CD4-positive, alpha-beta T cell treated with Interleukin-10 for 1 hour (primary cell): Measurements from ENCODE around the gene VEGFA.

Source experiments
- DNase-seq: peaks from one replicate; pipeline ENCODE4 v3.0.0-alpha.2; 2020

The VEGFA gene

DNA sequence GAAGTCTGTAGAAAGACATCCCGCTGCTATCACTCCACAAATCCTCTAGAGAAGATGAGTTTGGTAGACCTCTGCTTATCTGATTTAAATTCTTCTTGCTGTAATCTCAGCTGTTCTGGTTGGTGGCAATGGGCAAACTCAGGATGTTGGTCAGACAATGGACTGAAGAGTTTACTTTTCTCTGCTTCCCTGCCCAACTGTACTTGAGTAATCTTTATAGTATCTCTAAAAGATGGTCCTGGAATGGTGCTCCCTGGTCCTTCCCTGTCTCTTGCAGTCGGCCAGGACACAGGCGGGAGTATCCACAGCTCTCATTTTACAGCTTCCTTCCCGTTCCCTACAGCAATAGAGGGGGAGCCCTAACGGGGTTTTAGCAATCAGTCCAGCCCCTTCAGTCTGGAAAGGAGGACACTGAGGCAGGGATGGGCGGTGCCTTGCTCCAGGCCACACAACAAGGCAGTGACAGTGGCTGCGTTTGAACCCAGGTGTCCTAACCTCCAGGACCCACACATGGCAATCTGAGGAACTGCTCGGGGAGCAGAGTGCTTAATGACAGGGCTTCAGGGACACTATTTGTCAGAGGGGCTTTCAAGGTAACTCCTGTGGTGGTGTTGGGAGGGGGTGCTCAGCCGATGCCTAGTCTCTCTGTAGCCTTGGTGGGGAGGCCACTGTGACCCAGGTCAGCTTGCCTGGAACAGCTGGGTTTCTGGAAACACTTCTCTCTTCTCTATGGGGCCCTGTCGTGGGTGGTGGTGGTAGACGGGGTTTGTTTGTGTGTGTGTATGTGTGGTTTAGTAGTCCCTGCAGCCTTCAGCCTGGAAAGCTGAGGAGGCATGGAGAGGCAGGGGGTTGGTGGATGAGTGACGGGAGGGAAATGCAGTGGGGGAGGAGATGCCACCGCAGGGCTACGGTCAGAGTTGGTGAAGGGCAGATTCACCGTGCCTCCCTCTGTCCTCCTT lies 9.5 kb upstream of the VEGFA start:
- DNase-seq: no peak

DNA sequence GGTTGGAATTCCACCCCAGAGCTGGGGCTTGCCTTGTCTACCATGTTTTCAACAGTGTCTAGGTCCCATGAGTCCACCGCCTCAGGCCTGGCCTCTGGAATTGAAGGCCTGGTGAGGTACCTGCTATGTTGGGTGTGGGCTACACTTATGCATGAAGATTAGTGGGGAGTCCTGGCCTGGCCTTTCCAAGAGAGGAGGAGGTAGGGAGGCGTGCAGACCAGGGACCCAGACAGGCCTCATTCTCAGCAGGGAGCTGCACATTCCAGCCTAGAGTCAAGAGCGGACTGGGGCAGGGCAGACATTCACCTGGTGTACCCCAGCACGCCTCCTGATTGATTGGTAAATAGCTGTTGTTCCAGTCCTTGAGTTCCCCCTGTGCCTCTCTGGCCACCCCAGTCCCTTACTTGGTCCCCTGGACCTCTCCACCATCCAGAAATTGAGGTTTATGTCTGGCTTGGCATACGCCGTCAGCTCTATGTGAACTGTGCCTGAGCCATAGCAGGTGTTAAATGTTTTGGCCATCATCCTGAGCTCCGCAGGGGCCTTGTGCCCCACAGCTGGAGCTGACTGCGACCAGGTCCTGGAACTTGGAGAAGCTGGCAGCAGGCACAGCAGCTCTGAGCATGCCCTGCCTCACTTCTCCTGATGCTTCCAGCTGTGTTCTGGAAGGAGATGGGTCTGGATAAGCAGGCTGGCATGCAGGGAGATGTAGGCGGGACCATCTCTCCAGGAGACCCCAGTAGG lies 8.2 kb upstream of the VEGFA start:
- no peak for DNase-seq

DNA sequence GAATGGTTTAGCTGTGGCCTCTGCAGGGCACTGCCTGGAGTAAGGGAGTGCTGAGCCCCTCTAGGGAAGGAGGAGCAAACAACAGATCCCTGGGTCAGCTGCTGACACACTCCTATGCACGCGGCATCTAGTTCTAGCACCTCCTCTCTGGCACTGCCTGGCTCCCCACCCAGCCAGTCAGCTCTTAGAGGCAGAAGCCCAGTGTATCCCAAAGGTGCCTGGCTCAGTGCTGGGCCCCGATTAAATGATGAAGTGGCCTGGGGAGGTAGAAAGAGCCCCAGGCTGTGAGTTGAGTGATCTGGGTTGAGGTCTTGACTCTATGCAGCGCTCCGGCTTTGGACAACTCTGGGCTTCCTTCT lies 7.6 kb upstream of the VEGFA start:
- DNase-seq: no peak

DNA sequence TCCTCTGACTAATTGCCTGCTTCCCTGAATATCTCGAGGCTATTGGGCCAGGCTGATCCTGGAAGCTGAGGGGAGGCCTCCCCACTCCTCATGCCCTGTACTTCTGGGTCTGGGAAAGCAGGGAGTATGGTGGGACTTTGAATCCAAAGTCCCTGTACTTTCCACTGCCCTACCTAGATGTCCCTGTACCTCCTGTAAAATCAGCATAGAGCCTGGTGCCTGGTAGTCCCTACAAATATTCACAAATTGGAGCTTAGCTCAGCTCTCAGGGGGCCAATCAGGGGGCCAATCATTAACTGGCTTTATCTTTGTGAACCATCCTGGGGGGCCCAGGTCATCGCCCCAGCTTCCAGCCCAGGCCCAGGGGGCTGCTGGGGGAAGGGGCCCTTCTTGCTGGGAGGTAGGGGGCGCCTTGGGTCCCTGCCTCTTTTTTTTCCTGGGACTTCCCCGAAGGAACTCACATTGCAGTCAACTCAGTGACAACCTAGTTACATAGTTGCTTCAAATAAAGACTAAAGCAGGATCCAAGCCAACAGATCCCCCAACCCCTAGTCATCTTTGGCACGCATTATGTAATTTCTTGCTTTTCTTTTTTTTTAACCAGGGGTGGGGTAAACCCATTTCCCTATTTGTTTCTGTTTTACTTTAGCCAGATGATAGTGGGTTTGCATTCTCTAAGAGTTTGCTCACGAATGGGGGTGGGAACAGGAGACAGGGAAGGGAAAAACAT lies 6.9 kb upstream of the VEGFA start:
- DNase-seq: no peak

DNA sequence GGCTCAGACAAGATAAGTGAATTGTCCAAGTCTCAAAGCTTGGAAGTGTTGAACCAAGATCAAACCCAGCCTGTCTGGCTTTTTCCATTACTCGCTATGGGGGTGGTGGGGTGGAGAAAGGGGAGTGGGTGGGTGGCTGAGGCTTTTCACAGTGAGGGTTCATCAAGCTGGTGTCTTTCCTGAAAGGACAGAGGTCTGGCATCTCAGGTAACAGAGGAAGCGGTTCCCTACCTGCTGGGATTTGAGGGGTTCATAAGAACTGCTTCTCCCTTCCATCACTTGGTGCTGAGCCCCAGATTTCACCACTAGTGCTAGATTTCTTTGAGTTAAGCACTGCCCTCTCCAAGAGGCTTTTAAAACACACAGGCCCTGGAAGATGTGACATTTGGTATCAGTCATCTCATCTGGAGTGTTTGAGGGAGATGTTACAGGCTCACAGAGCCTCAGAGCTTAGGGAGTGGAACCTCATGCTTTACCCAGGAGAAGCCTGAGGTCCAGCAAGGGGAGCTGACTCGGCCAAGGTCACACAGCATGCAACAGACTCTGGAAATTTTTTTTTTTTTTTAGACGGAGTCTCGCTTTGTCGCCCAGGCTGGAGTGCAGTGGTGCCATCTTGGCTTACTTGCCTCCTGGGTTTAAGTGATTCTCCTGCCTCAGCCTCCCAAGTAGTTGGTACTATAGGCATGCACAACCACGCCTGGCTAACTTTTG lies 6.0 kb upstream of the VEGFA start:
- DNase-seq: no peak

DNA sequence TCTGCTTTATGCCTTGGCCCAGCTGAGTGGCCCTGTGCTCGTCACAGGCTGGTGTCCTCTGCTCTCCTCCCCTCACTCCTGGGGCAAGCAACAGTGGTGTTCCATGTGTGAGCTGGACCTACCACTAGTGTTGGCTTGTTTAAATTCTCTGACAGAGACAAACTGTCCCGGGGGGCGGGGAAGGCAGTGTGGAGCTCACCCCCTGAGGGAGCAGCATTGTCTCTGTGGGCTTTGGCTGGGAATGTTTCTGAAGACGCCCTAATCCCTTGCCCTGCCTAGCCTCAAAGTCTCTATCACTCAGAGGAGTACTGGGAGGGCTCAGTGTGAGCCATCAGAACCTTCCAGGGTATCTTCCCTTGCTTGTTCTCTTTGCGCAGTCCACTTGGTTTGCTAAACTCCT lies 5.2 kb upstream of the VEGFA start:
- DNase-seq: no peak

DNA sequence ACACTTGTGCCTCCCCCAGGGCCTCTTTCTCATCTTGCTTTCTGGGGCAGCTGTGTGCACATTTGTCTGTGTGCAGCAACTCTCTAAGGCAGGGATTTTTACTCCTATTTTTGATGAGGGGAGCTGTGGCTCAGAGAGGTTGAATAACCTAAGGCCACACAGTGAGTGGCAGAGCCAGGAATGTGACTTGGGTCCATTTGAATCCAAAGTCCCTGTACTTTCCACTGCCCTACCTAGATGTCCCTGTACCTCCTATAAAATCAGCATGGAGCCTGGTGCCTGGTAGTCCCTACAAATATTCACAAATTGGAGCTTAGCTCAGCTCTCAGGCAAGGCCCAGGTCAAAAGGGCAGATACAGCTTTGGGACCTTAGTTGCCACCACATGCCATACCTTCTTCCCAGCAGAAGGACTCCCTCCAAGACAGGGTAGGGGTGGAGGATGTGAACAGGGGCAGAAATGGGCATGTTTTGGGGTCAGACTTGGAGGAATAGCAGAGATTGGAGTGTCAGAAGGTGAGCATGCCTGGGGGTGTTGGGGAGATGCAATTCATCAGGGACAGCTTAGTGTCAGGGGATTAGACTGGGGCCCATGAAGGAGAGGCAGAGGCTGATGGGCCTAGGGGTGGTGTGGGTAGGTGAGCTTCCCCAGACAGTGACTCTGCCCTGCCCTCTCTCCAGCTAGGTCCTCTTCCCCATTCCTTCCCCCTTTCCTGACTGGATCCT lies 4.1 kb upstream of the VEGFA start:
- DNase-seq: no peak

DNA sequence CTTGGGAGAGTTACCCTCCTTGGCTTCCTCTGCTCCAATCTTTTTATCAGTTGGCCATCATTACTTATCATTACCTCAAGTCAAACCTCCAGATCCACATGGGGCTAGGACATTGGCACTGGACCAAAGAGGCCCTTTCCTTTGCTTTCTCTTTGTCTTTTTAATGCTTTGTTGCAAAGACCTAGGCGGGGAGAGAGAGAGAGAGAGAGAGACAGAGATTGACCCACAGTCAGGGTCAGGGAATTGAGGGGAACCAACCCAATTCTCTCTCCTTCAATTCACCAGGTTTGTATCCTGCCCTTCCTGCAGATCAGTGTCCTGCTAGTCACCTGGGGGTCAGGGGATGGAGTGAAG lies 3.5 kb upstream of the VEGFA start:
- DNase-seq: no peak

DNA sequence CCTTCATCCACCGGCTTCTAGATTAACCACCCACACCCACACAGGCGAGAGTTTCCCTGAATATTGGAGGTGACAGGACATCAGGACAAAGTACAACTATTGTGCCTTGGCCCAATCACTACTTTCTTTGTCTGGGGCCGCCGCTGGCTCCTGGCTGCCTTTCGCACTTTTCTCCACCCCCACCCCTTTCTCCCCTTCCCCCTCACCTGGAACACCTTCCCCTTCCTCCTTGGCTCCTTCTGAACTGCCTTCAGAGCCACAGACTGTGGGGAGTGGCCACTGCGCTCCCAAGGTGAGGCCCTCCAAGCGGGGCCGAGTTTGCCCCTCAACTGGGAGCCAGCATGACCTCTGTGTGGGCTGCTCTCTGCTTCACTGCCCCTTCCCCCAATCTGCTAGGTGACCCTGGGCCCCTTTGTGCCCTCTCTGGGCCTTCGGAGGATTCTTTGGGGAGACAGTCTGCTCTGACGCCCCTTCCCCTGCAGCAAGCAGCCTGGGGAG lies 3.0 kb upstream of the VEGFA start:
- no peak for DNase-seq

DNA sequence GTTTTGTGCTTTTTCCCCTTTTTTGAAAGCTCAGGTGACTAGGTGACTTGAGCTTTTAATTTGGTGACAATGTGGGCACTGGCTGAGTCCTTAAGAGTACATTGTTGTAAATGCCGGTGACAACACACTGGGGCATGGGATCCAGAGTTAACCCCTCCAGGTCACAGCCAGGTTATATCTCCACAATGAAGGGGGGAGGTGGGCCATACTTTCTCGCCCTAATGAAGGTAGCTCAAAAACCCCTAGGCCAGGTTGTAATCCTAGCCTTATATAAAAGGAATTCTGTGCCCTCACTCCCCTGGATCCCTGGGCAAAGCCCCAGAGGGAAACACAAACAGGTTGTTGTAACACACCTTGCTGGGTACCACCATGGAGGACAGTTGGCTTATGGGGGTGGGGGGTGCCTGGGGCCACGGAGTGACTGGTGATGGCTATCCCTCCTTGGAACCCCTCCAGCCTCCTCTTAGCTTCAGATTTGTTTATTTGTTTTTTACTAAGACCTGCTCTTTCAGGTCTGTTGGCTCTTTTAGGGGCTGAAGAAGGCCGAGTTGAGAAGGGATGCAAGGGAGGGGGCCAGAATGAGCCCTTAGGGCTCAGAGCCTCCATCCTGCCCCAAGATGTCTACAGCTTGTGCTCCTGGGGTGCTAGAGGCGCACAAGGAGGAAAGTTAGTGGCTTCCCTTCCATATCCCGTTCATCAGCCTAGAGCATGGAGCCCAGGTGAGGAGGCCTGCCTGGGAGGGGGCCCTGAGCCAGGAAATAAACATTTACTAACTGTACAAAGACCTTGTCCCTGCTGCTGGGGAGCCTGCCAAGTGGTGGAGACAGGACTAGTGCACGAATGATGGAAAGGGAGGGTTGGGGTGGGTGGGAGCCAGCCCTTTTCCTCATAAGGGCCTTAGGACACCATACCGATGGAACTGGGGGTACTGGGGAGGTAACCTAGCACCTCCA lies 2.2 kb upstream of the VEGFA start:
- DNase-seq: no peak

DNA sequence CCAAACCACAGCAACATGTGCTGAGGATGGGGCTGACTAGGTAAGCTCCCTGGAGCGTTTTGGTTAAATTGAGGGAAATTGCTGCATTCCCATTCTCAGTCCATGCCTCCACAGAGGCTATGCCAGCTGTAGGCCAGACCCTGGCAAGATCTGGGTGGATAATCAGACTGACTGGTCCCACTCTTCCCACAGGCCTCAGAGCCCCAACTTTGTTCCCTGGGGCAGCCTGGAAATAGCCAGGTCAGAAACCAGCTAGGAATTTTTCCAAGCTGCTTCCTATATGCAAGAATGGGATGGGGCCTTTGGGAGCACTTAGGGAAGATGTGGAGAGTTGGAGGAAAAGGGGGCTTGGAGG lies 1.5 kb upstream of the VEGFA start:
- DNase-seq: no peak

DNA sequence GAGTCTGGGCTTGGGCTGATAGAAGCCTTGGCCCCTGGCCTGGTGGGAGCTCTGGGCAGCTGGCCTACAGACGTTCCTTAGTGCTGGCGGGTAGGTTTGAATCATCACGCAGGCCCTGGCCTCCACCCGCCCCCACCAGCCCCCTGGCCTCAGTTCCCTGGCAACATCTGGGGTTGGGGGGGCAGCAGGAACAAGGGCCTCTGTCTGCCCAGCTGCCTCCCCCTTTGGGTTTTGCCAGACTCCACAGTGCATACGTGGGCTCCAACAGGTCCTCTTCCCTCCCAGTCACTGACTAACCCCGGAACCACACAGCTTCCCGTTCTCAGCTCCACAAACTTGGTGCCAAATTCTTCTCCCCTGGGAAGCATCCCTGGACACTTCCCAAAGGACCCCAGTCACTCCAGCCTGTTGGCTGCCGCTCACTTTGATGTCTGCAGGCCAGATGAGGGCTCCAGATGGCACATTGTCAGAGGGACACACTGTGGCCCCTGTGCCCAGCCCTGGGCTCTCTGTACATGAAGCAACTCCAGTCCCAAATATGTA lies 957 bp upstream of the VEGFA start:
- no peak for DNase-seq

DNA sequence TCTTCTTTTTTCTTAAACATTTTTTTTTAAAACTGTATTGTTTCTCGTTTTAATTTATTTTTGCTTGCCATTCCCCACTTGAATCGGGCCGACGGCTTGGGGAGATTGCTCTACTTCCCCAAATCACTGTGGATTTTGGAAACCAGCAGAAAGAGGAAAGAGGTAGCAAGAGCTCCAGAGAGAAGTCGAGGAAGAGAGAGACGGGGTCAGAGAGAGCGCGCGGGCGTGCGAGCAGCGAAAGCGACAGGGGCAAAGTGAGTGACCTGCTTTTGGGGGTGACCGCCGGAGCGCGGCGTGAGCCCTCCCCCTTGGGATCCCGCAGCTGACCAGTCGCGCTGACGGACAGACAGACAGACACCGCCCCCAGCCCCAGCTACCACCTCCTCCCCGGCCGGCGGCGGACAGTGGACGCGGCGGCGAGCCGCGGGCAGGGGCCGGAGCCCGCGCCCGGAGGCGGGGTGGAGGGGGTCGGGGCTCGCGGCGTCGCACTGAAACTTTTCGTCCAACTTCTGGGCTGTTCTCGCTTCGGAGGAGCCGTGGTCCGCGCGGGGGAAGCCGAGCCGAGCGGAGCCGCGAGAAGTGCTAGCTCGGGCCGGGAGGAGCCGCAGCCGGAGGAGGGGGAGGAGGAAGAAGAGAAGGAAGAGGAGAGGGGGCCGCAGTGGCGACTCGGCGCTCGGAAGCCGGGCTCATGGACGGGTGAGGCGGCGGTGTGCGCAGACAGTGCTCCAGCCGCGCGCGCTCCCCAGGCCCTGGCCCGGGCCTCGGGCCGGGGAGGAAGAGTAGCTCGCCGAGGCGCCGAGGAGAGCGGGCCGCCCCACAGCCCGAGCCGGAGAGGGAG lies 580 bp downstream of the VEGFA start:
- peak; percentile 27 for DNase-seq

DNA sequence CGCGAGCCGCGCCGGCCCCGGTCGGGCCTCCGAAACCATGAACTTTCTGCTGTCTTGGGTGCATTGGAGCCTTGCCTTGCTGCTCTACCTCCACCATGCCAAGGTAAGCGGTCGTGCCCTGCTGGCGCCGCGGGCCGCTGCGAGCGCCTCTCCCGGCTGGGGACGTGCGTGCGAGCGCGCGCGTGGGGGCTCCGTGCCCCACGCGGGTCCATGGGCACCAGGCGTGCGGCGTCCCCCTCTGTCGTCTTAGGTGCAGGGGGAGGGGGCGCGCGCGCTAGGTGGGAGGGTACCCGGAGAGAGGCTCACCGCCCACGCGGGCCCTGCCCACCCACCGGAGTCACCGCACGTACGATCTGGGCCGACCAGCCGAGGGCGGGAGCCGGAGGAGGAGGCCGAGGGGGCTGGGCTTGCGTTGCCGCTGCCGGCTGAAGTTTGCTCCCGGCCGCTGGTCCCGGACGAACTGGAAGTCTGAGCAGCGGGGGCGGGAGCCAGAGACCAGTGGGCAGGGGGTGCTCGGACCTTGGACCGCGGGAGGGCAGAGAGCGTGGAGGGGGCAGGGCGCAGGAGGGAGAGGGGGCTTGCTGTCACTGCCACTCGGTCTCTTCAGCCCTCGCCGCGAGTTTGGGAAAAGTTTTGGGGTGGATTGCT lies 1.3 kb downstream of the VEGFA start:
- peak; percentile 44 for DNase-seq

DNA sequence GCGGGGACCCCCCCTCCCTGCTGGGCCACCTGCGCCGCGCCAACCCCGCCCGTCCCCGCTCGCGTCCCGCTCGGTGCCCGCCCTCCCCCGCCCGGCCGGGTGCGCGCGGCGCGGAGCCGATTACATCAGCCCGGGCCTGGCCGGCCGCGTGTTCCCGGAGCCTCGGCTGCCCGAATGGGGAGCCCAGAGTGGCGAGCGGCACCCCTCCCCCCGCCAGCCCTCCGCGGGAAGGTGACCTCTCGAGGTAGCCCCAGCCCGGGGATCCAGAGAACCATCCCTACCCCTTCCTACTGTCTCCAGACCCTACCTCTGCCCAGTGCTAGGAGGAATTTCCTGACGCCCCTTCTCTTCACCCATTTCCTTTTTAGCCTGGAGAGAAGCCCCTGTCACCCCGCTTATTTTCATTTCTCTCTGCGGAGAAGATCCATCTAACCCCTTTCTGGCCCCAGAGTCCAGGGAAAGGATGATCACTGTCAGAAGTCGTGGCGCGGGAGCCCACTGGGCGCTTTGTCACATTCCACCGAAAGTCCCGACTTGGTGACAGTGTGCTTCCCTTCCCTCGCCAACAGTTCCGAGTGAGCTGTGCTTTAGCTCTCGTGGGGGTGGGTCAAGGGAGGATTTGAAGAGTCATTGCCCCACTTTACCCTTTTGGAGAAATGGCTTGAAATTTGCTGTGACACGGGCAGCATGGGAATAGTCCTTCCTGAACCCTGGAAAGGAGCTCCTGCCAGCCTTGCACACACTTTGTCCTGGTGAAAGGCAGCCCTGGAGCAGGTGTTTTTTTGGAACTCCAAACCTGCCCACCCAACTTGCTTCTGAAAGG lies 2.1 kb downstream of the VEGFA start:
- DNase-seq: peak; percentile 30

DNA sequence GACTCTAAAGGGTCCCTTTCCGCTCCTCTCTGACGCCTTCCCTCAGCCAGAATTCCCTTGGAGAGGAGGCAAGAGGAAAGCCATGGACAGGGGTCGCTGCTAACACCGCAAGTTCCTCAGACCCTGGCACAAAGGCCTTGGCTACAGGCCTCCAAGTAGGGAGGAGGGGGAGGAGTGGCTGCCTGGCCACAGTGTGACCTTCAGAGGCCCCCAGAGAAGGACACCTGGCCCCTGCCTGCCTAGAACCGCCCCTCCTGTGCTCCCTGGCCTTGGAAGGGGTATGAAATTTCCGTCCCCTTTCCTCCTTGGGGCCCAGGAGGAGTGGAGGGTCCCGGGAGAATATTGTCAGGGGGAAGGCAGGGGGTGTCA lies 2.7 kb downstream of the VEGFA start:
- DNase-seq: no peak

DNA sequence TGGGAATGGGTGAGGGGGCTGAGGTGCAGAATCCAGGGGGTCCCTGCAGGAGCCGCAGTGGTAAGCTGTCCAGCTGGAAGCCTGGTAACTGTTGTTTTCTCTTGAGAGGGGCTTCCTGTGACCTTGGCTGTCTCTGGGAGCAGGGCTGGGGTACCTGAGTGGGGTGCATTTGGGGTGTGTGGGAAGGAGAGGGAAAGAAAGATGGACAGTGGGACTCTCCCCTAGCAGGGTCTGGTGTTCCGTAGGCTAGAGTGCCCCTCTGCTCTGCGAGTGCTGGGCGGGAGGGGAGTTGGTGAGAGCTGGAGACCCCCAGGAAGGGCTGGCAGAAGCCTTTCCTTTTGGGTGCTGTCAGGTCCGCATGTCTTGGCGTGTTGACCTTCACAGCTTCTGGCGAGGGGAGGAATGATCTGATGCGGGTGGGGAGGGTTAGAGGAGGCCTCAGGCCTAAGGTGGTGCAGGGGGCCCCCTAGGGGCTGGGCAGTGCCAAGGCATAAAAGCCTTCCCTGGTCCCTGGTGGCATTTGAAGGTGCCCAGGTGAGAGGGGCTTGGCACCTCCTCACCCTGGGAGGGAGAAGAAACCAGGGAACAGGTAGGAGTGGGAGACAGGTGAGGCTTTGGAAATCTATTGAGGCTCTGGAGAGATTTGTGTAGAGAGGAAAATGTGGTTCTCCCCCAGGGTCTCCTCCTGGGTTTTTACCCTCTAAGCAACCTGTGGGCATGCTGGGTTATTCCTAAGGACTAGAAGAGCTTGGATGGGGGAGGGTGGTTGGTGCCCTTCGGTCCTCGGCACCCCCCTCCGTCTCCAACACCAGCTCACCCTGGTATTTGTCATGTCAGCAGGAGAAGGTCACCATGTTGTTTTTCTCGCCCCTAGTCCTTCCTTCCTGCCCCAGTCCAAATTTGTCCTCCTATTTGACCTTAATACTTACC lies 3.3 kb downstream of the VEGFA start:
- peak; percentile 42 for DNase-seq
